HepG2 (cell line): ENCODE data around the gene GRIK3. TPM values are rescaled to one million over a fixed set of nuclear protein-coding genes. Genes with fewer than 3 reads are reported as not detected.

Source experiments
- ATAC-seq: fragments of 200-7000 bp; cut with Tn5 transposase; 3 replicates; pipeline ENCODE4 v1.9.1; 2020; ENCODE audit warnings: mild to moderate bottlenecking, moderate library complexity
- BruUV-seq: library from RNA; stranded (reverse); fragments of 400-500 nt; replicated peaks from 2 replicates; lab custom pipeline; 2021; lab: Mats Ljungman, UMichigan
- CTCF ChIA-PET: fragments of 300-600 bp; formaldehyde crosslinking; extraction: SDS; loops from one replicate; lab custom pipeline; 2021; ENCODE audit warnings: low total read pairs, inconsistent platforms, low intra/inter-chr PET ratio; lab: Yijun Ruan, JAX
- POLR2A ChIA-PET: fragments of 350-600 bp; sonication (Branson Sonifier 250); formaldehyde crosslinking; loops from one replicate; lab custom pipeline; 2020; ENCODE audit warnings: antibody characterized with exemption, inconsistent platforms; lab: Yijun Ruan, JAX
- DNase-seq: peaks from one replicate; pipeline ENCODE4 v3.0.0-alpha.2; 2015; ENCODE audit warnings: low spot score
- FAIRE-seq: peaks from 3 replicates; lab custom pipeline; 2011; peaks lifted over from hg19 to GRCh38; lab: Jason Lieb, UNC
- H2AFZ ChIP-seq: one replicate; pipeline ENCODE4 v1.6.1; 2011; ENCODE audit warnings: low read length, inconsistent platforms
- H3K27ac ChIP-seq: fragments of 300-600 bp; 3 replicates; pipeline ENCODE4 v1.8.0; 2011; ENCODE audit warnings: mixed run types, mild to moderate bottlenecking, mixed read lengths, low read length, inconsistent platforms; ENCODE audit not compliant: insufficient read depth; ENCODE audit errors: extremely low read length
- H3K27me3 ChIP-seq, 2 experiments: fragments of 200-600 bp in 1 of 2; 2 replicates in 1 of 2; 3 replicates in 1 of 2; pipeline versions ENCODE4 v1.6.0 to v1.8.0; 2011; ENCODE audit warnings: low read length in 2 of 2, mild to moderate bottlenecking in 2 of 2, moderate library complexity in 2 of 2, inconsistent platforms in 1 of 2; ENCODE audit not compliant: insufficient read depth in 2 of 2, control insufficient read depth in 1 of 2
- H3K36me3 ChIP-seq, 2 experiments: fragments of 200-600 bp in 1 of 2; replicated peaks in 1 of 2; 2 replicates in 1 of 2; 3 replicates in 1 of 2; pipeline versions ENCODE4 v1.5.1 to v1.8.0; 2011; ENCODE audit warnings: low read length in 2 of 2, inconsistent platforms in 1 of 2; ENCODE audit not compliant: insufficient read depth in 2 of 2, control insufficient read depth in 1 of 2
- H3K4me1 ChIP-seq: 2 replicates; pipeline ENCODE4 v1.5.1; 2012; ENCODE audit warnings: low read length, inconsistent platforms; ENCODE audit not compliant: insufficient read depth
- H3K4me2 ChIP-seq: 2 replicates; pipeline ENCODE4 v1.6.0; 2011; ENCODE audit warnings: low read depth, low read length, inconsistent platforms
- H3K4me3 ChIP-seq, 3 experiments: fragments of 200-600 bp in 1 of 3; sonication (generic), shearing (Covaris generic) in 1 of 3; replicated peaks in 1 of 3; 2 replicates each; pipeline ENCODE4 v1.5.1; 2011 to 2016; ENCODE audit warnings: low read length in 3 of 3, inconsistent platforms in 2 of 3, low read depth in 2 of 3, mild to moderate bottlenecking in 2 of 3, control low read depth in 1 of 3, mixed read lengths in 1 of 3; ENCODE audit not compliant: insufficient read depth in 1 of 3
- H3K79me2 ChIP-seq: one replicate; pipeline ENCODE4 v1.6.1; 2011; ENCODE audit warnings: low read length, inconsistent platforms; ENCODE audit not compliant: insufficient read depth
- H3K9ac ChIP-seq: 2 replicates; pipeline ENCODE4 v1.6.0; 2011; ENCODE audit warnings: mild to moderate bottlenecking, low read depth, low read length, inconsistent platforms; ENCODE audit not compliant: insufficient read depth
- H3K9me3 ChIP-seq: 2 replicates; pipeline ENCODE4 v1.5.1; 2012; ENCODE audit warnings: mild to moderate bottlenecking, low read length
- H4K20me1 ChIP-seq: 2 replicates; pipeline ENCODE4 v1.6.0; 2011; ENCODE audit warnings: inconsistent platforms, mild to moderate bottlenecking, low read length, moderate library complexity; ENCODE audit not compliant: insufficient read depth
- MEIS2 ChIP-seq: sonication (generic); formaldehyde crosslinking; IDR thresholded peaks from 2 replicates; pipeline ENCODE4 v1.9.0; 2021; ENCODE audit warnings: mild to moderate bottlenecking, missing genetic modification reagents
- NCOA1 ChIP-seq: sonication (generic); formaldehyde crosslinking; IDR thresholded peaks from 2 replicates; pipeline ENCODE4 v1.9.0; 2021; ENCODE audit warnings: missing genetic modification reagents
- RORA ChIP-seq: sonication (generic); formaldehyde crosslinking; IDR thresholded peaks from 2 replicates; pipeline ENCODE4 v1.5.0; 2020; ENCODE audit warnings: mild to moderate bottlenecking, missing genetic modification reagents, moderate library complexity
- SP2 ChIP-seq: sonication (generic); formaldehyde crosslinking; IDR thresholded peaks from 2 replicates; pipeline ENCODE4 v1.5.1; 2020; ENCODE audit warnings: mild to moderate bottlenecking, missing genetic modification reagents
- YEATS4 ChIP-seq: sonication (generic); formaldehyde crosslinking; IDR thresholded peaks from 2 replicates; pipeline ENCODE4 v1.4.0; 2020; ENCODE audit warnings: missing genetic modification reagents, borderline replicate concordance
- ZFP36 ChIP-seq: fragments of 150-350 bp; IDR thresholded peaks from 2 replicates; pipeline ENCODE4 v1.6.1; 2018; ENCODE audit warnings: borderline replicate concordance, low read length, low read depth; ENCODE audit not compliant: partially characterized antibody
- ZNF580 ChIP-seq: IDR thresholded peaks from 2 replicates; pipeline ENCODE4 v1.6.1; 2016; ENCODE audit warnings: low read depth, borderline replicate concordance
- ZNF616 ChIP-seq: sonication (generic); formaldehyde crosslinking; IDR thresholded peaks from 2 replicates; pipeline ENCODE4 v1.5.0; 2020; ENCODE audit warnings: low read depth, mild to moderate bottlenecking, missing genetic modification reagents
- ZNF644 ChIP-seq: IDR thresholded peaks from 2 replicates; pipeline ENCODE4 v1.6.1; 2016; ENCODE audit warnings: low read depth
- ZNF841 ChIP-seq: sonication (generic); formaldehyde crosslinking; IDR thresholded peaks from 2 replicates; pipeline ENCODE4 v1.8.1; 2023; ENCODE audit warnings: missing genetic modification reagents, borderline replicate concordance
- WGBS: methylation state at CpG from one replicate; pipeline ENCODE4 v1.1.6; 2017; ENCODE audit warnings: low lambda C conversion rate; 5-methylcytosine and 5-hydroxymethylcytosine counted together
- in situ Hi-C: cut with HindIII; loops from 2 replicates; pipeline ENCODE4 v1.10.0; 2017; ENCODE audit warnings: low pct_unique_long_range_greater_than_20kb; ENCODE audit not compliant: extremely low pct_ligation_motif_present
- intact Hi-C: fragments of 100-400 bp; cut with micrococcal nuclease; formaldehyde crosslinking; loops from one replicate; pipeline ENCODE4 v1.10.0; 2022; ENCODE audit not compliant: unreplicated experiment
- polyA plus RNA-seq, 8 experiments: library from polyadenylated mRNA; depleted of rRNA in 3 of 8; stranded (reverse) in 7 of 8; unstranded in 1 of 8; fragments of >200 nt; fragmentation: Illumina TruSeq in 4 of 8; extraction: Trizol in 4 of 8; gene quantifications; 2 replicates each; pipeline versions ENCODE4 v1.2.1 to v1.2.3, GENCODE V29; 2011 to 2016; ENCODE audit warnings: low read depth in 4 of 8, missing spikeins in 1 of 8, mixed read lengths in 1 of 8; ENCODE audit not compliant: insufficient read depth in 1 of 8
- total RNA-seq, 5 experiments: library from RNA; depleted of rRNA; stranded (reverse); fragments of >200 nt; fragmentation: Illumina TruSeq; extraction: Trizol; gene quantifications; 2 replicates each; pipeline ENCODE4 v1.2.3, GENCODE V29; 2016; ENCODE audit warnings: low read depth in 1 of 5

The GRIK3 gene
- total and polyA plus RNA-seq, 2 of the 13 experiments (the other 11 are each of a cell fraction or from before 2014, with no cell fraction given): not detected

GRCh38 chr1:36781098-36781497 is 253.2 kb downstream of the GRIK3 start:
- ChIA-PET POLR2A (no interaction called here), CTCF (no interaction called here)
- no peak overlapping the region for H3K4me2 ChIP-seq
- no peak for ATAC-seq
- in situ Hi-C loops (no loop called here), intact Hi-C loops (no loop called here)
- H3K79me2 ChIP-seq: no peaks in the 10 kb centered on the region
- H3K9me3 ChIP-seq: no peaks in the 10 kb centered on the region
- no peak for FAIRE-seq
- no peaks in the 10 kb centered on the region for H4K20me1 ChIP-seq
- peaks cover 14% of the 10 kb centered on the region for H3K4me1 ChIP-seq
- no peak for DNase-seq
- H2AFZ ChIP-seq: no peak overlapping the region
- H3K4me3 ChIP-seq: no peak overlapping the region
- H3K9ac ChIP-seq: no peak overlapping the region
- TF ChIP-seq YEATS4 (CRISPR knock-in tag) (no peak), NCOA1 (CRISPR knock-in tag) (no peak), ZNF644 (CRISPR knock-in tag) (no peak), ZNF841 (CRISPR knock-in tag) (no peak)
- H3K27ac ChIP-seq: no peak overlapping the region
- no peaks in the 10 kb centered on the region for H3K36me3 ChIP-seq
- peaks cover 0 to 2% of the 10 kb centered on the region in 2 experiments; a peak in 1 of 5 replicates for H3K27me3 ChIP-seq
- no TSS peak for BruUV-seq
- 45% methylated on average over 10 of the region's 11 CpGs for WGBS

GRCh38 chr1:36778740-36779139 is 255.6 kb downstream of the GRIK3 start:
- H3K9me3 ChIP-seq: no peaks in the 10 kb centered on the region
- no peak overlapping the region for H2AFZ ChIP-seq
- H3K27me3 ChIP-seq: peaks cover 2 to 13% of the 10 kb centered on the region in 2 experiments; a peak in 2 of 5 replicates
- H3K4me1 ChIP-seq: peaks cover 14% of the 10 kb centered on the region
- BruUV-seq: no TSS peak
- no peak overlapping the region for H3K9ac ChIP-seq
- no peak overlapping the region for H3K4me2 ChIP-seq
- H3K4me3 ChIP-seq: no peak overlapping the region
- no peaks in the 10 kb centered on the region for H3K79me2 ChIP-seq
- H3K36me3 ChIP-seq: no peaks in the 10 kb centered on the region
- in situ Hi-C loops (no loop called here), intact Hi-C loops (no loop called here)
- H3K27ac ChIP-seq: no peak overlapping the region
- WGBS: 13% methylated on average over 5 of the region's 5 CpGs
- no peak for FAIRE-seq
- POLR2A ChIA-PET: no interaction called here
- no peak for TF ChIP-seq RORA
- no peak for TF ChIP-seq SP2
- TF ChIP-seq ZNF580 (CRISPR knock-in tag): no peak
- TF ChIP-seq ZFP36: no peak
- TF ChIP-seq ZNF616: no peak
- TF ChIP-seq MEIS2 (CRISPR knock-in tag): no peak
- TF ChIP-seq, all 625 proteins: peak for 0
- DNase-seq: no peak
- ATAC-seq: no peak
- CTCF ChIA-PET: no interaction called here
- no peaks in the 10 kb centered on the region for H4K20me1 ChIP-seq
